Adrenal gland (tissue), 5 donors: ENCODE measurements around the gene JPT1.

ENCODE experiments used
- CTCF ChIP-seq, 6 experiments: fragments of 450-650 bp in 4 of 6; fragments of 200-600 bp in 2 of 6; sonication (generic) in 1 of 6; IDR thresholded peaks; 1 replicate in 5 of 6; 2 replicates in 1 of 6; pipeline versions ENCODE4 v1.5.1 to v1.8.0; 2016 to 2021; ENCODE audit warnings: antibody characterized with exemption in 6 of 6, mild to moderate bottlenecking in 2 of 6, moderate library complexity in 1 of 6
- POLR2A ChIP-seq, 2 donors: fragments of 450-650 bp; IDR thresholded peaks; one replicate each; pipeline ENCODE4 v1.6.1; 2017; ENCODE audit warnings: antibody characterized with exemption in 2 of 2, mild to moderate bottlenecking in 2 of 2, moderate library complexity in 1 of 2
- donor health status: DM: no; HTN: no; CAD: no.

GRCh38 chr17:75111777-75112335 is 42.5 kb downstream of the JPT1 start:
- TF ChIP-seq CTCF (IDR thresholded peaks at IDR 0.05) = no peak
- TF ChIP-seq POLR2A (IDR thresholded peaks at IDR 0.05) = no peak
